Stimulated activated CD8-positive, alpha-beta memory T cell treated with anti-CD3 and anti-CD28 coated beads, Interleukin-2, amount 100 ng/mL, for 48 hours (primary cell): ENCODE data around the gene ADARB2.
"Not testable (repeated sequence)": the region's sequence is repeated elsewhere in the genome, so short reads cannot be mapped to it uniquely, and the experiment has no call there.

Source experiments
- DNase-seq, 2 donors: peaks; one replicate each; pipeline ENCODE4 v3.0.0-alpha.2; 2020; ENCODE audit warnings: low read depth in 2 of 2

The ADARB2 gene

GRCh38 chr10:1356349-1356748 is 381.0 kb downstream of the ADARB2 start:
- DNase-seq = no peak

GRCh38 chr10:1354809-1355710 is 382.3 kb downstream of the ADARB2 start:
- no peak for DNase-seq

- DNase-seq = not testable (repeated sequence)
These were observed 385.0 kb downstream of the ADARB2 start for GRCh38 chr10:1352296-1352695.

GRCh38 chr10:1348773-1349050 is 388.6 kb downstream of the ADARB2 start:
- no peak for DNase-seq

GRCh38 chr10:1347962-1348772 is 389.2 kb downstream of the ADARB2 start:
- no peak for DNase-seq

GRCh38 chr10:1347525-1347924 is 389.8 kb downstream of the ADARB2 start:
- no peak for DNase-seq

GRCh38 chr10:1346201-1346600 is 391.1 kb downstream of the ADARB2 start:
- DNase-seq = no peak

GRCh38 chr10:1345368-1345767 is 392.0 kb downstream of the ADARB2 start:
- no peak for DNase-seq

GRCh38 chr10:1344846-1345245 is 392.5 kb downstream of the ADARB2 start:
- no peak for DNase-seq

- no peak for DNase-seq
These were observed 392.9 kb downstream of the ADARB2 start for GRCh38 chr10:1344408-1344807.

GRCh38 chr10:1343176-1343575 is 394.1 kb downstream of the ADARB2 start:
- no peak for DNase-seq

- DNase-seq = not testable (repeated sequence)
These were observed 396.3 kb downstream of the ADARB2 start for GRCh38 chr10:1341052-1341451.

GRCh38 chr10:1339396-1339795 is 397.9 kb downstream of the ADARB2 start:
- no peak for DNase-seq

GRCh38 chr10:1335642-1336041 is 401.7 kb downstream of the ADARB2 start:
- DNase-seq = no peak

GRCh38 chr10:1333981-1334380 is 403.3 kb downstream of the ADARB2 start:
- no peak for DNase-seq

GRCh38 chr10:1331560-1331959 is 405.8 kb downstream of the ADARB2 start:
- no peak for DNase-seq

GRCh38 chr10:1329622-1330021 is 407.7 kb downstream of the ADARB2 start:
- no peak for DNase-seq

GRCh38 chr10:1328981-1329614 is 408.2 kb downstream of the ADARB2 start:
- no peak for DNase-seq

- DNase-seq = no peak
These were observed 409.0 kb downstream of the ADARB2 start for GRCh38 chr10:1328161-1328823.

GRCh38 chr10:1327759-1328158 is 409.6 kb downstream of the ADARB2 start:
- DNase-seq = no peak

- DNase-seq = not testable (repeated sequence)
These were observed 410.8 kb downstream of the ADARB2 start for GRCh38 chr10:1326514-1326913.

- DNase-seq = no peak
These were observed 412.4 kb downstream of the ADARB2 start for GRCh38 chr10:1324903-1325302.
